Activated T-cell treated with anti-CD3 and anti-CD28 coated beads, Interleukin-2, amount 50 U/mL, for 4 hours (primary cell): Measurements from ENCODE around the gene ZNF382. TPM values are rescaled to one million over a fixed set of nuclear protein-coding genes. Genes with fewer than 3 reads are reported as not detected.
A peak's percentile ranks its signal among the peaks of the same experiment; 100 is the strongest.

Experiments
- ATAC-seq, 2 donors: fragments of 200-7000 bp; cut with Tn5 transposase; one replicate each; pipeline ENCODE4 v1.10.0; 2021
- DNase-seq: peaks from one replicate; pipeline ENCODE4 v3.0.0-alpha.2; 2020
- H3K27me3 Mint-ChIP-seq: one replicate; pipeline ENCODE4 v1.8.0; 2021; ENCODE audit warnings: low read depth, mixed read lengths
- H3K36me3 Mint-ChIP-seq: one replicate; pipeline ENCODE4 v1.8.0; 2022; ENCODE audit warnings: mixed read lengths; ENCODE audit not compliant: insufficient read depth
- H3K4me1 Mint-ChIP-seq: one replicate; pipeline ENCODE4 v1.8.0; 2021; ENCODE audit warnings: low read depth, mixed read lengths
- H3K4me3 Mint-ChIP-seq: one replicate; pipeline ENCODE4 v1.8.0; 2021; ENCODE audit warnings: mild to moderate bottlenecking, moderate library complexity, mixed read lengths
- H3K9me3 Mint-ChIP-seq: one replicate; pipeline ENCODE4 v1.8.0; 2021; ENCODE audit warnings: mixed read lengths
- total RNA-seq, 3 donors: library from RNA; stranded (reverse); gene quantifications; one replicate each; pipeline ENCODE4 v1.2.1, GENCODE V29; 2021

ZNF382 gene
- total RNA-seq, 3 donors from 2014 or later: 6.2 to 9.7 (median 6.5) TPM

- H3K4me1 Mint-ChIP-seq: no peaks in the 10 kb centered on the region
- no peak for ATAC-seq
- H3K4me3 Mint-ChIP-seq: no peak overlapping the region
- no peak for DNase-seq
- peaks cover 59% of the 10 kb centered on the region for H3K36me3 Mint-ChIP-seq
- peaks cover 52% of the 10 kb centered on the region for H3K9me3 Mint-ChIP-seq
- no peaks in the 10 kb centered on the region for H3K27me3 Mint-ChIP-seq
Observed at GRCh38 chr19:36638862-36639510, 33.9 kb downstream of the ZNF382 start.

GRCh38 chr19:36646746-36647145 is 41.6 kb downstream of the ZNF382 start:
- H3K4me3 Mint-ChIP-seq: no peak overlapping the region
- H3K9me3 Mint-ChIP-seq: peaks cover 31% of the 10 kb centered on the region
- H3K27me3 Mint-ChIP-seq: no peaks in the 10 kb centered on the region
- DNase-seq: no peak
- ATAC-seq: no peak
- H3K4me1 Mint-ChIP-seq: no peaks in the 10 kb centered on the region
- H3K36me3 Mint-ChIP-seq: peaks cover 50% of the 10 kb centered on the region

GRCh38 chr19:36652958-36653357 is 47.8 kb downstream of the ZNF382 start:
- Mint-ChIP-seq H3K9me3 (peaks cover 47% of the 10 kb centered on the region), H3K27me3 (no peaks in the 10 kb centered on the region), H3K4me3 (no peak overlapping the region), H3K4me1 (no peaks in the 10 kb centered on the region), H3K36me3 (peaks cover 65% of the 10 kb centered on the region)
- no peak for ATAC-seq
- DNase-seq: no peak

DNA sequence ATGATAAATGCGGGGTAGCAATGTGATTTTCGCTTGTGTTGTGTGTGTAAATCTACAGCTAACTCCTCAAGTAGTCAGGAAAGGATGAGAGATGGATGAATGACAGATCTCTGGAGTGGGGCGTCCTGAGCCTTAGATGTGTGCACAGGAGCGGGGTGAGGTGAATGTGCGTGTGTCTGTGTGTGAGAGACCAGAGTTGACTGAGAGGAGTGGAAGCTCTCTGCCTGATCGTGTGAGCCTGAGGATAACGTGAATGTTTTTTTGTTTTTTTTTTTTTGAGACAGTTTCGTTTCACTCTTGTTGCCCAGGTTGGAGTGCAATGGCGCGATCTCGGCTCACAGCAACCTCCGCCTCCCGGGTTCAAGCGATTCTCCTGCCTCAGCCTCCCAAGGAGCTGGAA is 60.7 kb downstream of the ZNF382 start:
- Mint-ChIP-seq H3K4me3 (peak overlapping the region; percentile 100), H3K9me3 (peaks cover 41% of the 10 kb centered on the region), H3K27me3 (no peaks in the 10 kb centered on the region), H3K4me1 (peaks cover 30% of the 10 kb centered on the region), H3K36me3 (peaks cover 48% of the 10 kb centered on the region)
- DNase-seq (no peak), ATAC-seq (no peak)

DNA sequence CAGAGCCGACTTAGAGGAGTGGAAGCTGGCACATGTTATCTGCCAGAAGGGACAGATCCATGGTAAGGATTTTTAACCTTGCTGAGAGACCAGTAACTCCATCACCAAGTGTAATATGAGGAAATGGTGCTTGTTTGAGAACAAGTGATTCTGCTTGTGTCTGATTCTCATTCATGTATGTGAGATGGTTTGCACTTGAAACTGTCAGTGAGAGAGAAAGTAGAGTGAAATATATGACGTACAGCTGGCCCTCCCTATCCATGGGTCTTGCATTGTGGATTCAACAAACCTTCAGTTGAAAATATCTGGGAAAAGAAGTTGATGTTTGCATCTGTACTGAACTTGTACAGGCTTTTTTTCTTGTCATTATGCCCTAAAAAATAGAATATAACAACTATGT is 63.5 kb downstream of the ZNF382 start:
- H3K27me3 Mint-ChIP-seq: no peaks in the 10 kb centered on the region
- peaks cover 30% of the 10 kb centered on the region for H3K4me1 Mint-ChIP-seq
- ATAC-seq (no peak), DNase-seq (no peak)
- peaks cover 54% of the 10 kb centered on the region for H3K36me3 Mint-ChIP-seq
- H3K9me3 Mint-ChIP-seq: peaks cover 38% of the 10 kb centered on the region
- peak overlapping the region; percentile 43 for H3K4me3 Mint-ChIP-seq

- Mint-ChIP-seq H3K4me1 (peaks cover 12% of the 10 kb centered on the region), H3K9me3 (peaks cover 26% of the 10 kb centered on the region), H3K27me3 (no peaks in the 10 kb centered on the region), H3K4me3 (no peak overlapping the region), H3K36me3 (peaks cover 39% of the 10 kb centered on the region)
- DNase-seq (no peak), ATAC-seq (no peak)
Observed at GRCh38 chr19:36672368-36672767, 67.3 kb downstream of the ZNF382 start.

- DNase-seq (no peak), ATAC-seq (no peak)
- peaks cover 29% of the 10 kb centered on the region for H3K9me3 Mint-ChIP-seq
- H3K4me3 Mint-ChIP-seq: no peak overlapping the region
- H3K4me1 Mint-ChIP-seq: peaks cover 2% of the 10 kb centered on the region
- H3K27me3 Mint-ChIP-seq: no peaks in the 10 kb centered on the region
- H3K36me3 Mint-ChIP-seq: peaks cover 46% of the 10 kb centered on the region
Observed at GRCh38 chr19:36674201-36674600, 69.1 kb downstream of the ZNF382 start.

GRCh38 chr19:36679455-36679854 is 74.3 kb downstream of the ZNF382 start:
- no peak for ATAC-seq

More at GRCh38 chr19:36679455-36679854, 74.3 kb downstream of the ZNF382 start:
- Mint-ChIP-seq H3K36me3 (peaks cover 47% of the 10 kb centered on the region), H3K4me3 (no peak overlapping the region), H3K4me1 (no peaks in the 10 kb centered on the region), H3K27me3 (no peaks in the 10 kb centered on the region), H3K9me3 (peaks cover 27% of the 10 kb centered on the region)
- DNase-seq: no peak

Other genes with a start within 250 kb of the ZNF382 start
- gene ZFP14, start 226.1 kb upstream of the ZNF382 start, total RNA-seq: 1 to 10 TPM in 1 of 3 donors, under 1 TPM in 2; 0.73 to 1.1 (median 0.82) TPM
- gene ZFP82, start 186.7 kb upstream of the ZNF382 start, total RNA-seq: 1 to 10 TPM; 3.2 to 3.9 (median 3.3) TPM
- gene ZNF566, start 115.8 kb upstream of the ZNF382 start, total RNA-seq: 1 to 10 TPM; 5.8 to 9.0 (median 7.4) TPM
- 1 to 10 TPM; 2.6 to 7.1 (median 5.1) TPM for gene ZNF260, start 77.0 kb upstream of the ZNF382 start, total RNA-seq
- gene ZNF529, start 32.0 kb upstream of the ZNF382 start, total RNA-seq: 1 to 10 TPM; 8.9 to 9.9 (median 9.9) TPM
- 1 to 10 TPM; 4.4 to 5.1 (median 4.7) TPM for gene ZNF461, start 61.5 kb downstream of the ZNF382 start, total RNA-seq
- 1 to 10 TPM; 5.3 to 6.9 (median 5.6) TPM for gene ZNF567, start 82.3 kb downstream of the ZNF382 start, total RNA-seq
- 1 to 10 TPM; 2.5 to 4.1 (median 3.5) TPM for gene ZNF850, start 167.5 kb downstream of the ZNF382 start, total RNA-seq
- 1 to 10 TPM; 3.5 to 4.5 (median 4.4) TPM for gene ZNF790, start 233.1 kb downstream of the ZNF382 start, total RNA-seq
- gene ZNF345, start 245.6 kb downstream of the ZNF382 start, total RNA-seq: 1 to 10 TPM; 1.9 to 2.6 (median 2.5) TPM